Colon (tissue), 2 donors: Measurements from ENCODE around the gene CLCN2.

Source experiments
- FAIRE-seq: peaks from 2 replicates; lab custom pipeline; 2012; peaks lifted over from hg19 to GRCh38; lab: Jason Lieb, UNC
- donor health status: control.
- donor health status: control.

The CLCN2 gene

DNA sequence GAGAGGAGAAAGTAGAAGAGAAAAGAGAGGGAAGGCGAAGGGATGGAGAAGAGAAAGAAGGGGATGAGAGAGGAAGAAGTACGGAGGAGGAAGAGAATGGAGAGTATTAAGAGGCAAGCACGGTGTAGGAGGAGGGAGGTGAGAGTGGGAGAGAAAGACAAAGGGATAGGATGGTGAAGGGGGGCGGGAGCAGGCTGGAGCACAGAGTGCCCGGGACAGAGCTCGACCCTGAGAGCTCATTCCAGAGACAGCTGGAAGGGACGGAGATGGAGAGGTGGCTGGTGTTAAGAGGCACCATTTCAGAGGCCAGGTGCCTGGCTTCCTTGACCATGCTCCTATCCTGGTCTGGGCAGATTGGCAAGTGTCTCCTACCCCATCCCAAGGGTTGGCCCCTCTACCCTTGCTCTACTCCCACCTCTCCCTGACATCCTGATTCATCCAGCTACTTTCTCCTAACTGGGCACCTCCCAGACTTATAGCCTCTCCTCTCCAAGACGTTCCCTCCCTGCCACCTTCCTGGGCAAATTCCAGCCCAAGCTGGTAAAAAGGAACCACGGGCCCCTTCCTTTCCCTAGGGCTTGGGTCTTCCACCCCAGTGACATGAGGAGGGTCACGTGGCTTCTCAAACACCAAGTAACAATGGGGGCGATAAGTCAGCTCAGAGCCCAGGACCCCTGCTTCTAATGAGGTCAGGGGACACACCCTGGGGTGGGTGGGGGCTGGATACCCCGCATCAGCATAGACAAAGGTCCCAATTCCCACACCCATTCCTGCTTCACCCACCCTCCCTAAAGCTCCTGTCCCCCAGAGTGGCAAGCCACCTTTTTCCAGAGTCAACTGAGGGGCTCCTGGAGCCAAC, 1.1 kb downstream of the CLCN2 start:
- FAIRE-seq = no peak

DNA sequence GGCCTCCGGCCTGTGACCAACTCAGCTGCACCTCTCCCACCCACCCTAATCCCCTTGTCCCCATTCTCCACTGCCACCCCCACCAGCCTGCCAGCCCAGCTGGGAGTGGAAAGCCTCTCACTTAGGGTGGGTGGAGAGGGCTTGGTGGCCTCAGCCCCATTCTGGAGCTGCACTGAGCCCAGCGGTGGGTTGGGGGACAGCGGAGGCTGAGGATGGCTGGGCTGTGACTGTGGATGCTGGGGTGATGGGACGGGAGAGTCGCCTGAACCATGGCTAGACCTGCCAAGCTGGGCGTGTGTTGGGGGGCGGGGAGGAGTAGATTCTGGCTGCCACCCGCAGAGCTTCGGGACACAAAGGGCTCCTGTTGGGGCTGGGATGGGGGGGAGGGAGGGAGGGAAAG, 1.8 kb downstream of the CLCN2 start:
- no peak for FAIRE-seq

DNA sequence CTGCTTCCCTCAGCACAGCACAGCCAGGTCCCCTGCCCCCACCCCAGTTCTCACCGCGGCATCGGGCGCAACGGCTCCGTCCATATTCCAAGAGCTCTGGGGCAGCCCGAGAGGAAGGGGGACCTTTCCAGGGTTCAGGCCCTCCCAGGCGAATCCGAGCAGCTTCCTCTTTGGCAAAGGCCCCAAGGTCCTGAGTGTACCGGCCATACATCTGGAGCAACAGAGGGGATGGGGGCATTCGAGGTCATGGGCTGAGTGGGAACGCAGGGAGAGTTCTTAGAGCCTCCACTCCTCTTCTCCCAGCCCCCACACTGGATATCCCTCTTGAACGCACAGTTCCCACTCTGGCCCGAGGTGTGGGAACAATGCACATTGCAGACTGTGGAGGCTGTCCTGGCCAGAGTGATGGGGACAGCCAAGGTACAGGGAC, 2.5 kb downstream of the CLCN2 start:
- no peak for FAIRE-seq

DNA sequence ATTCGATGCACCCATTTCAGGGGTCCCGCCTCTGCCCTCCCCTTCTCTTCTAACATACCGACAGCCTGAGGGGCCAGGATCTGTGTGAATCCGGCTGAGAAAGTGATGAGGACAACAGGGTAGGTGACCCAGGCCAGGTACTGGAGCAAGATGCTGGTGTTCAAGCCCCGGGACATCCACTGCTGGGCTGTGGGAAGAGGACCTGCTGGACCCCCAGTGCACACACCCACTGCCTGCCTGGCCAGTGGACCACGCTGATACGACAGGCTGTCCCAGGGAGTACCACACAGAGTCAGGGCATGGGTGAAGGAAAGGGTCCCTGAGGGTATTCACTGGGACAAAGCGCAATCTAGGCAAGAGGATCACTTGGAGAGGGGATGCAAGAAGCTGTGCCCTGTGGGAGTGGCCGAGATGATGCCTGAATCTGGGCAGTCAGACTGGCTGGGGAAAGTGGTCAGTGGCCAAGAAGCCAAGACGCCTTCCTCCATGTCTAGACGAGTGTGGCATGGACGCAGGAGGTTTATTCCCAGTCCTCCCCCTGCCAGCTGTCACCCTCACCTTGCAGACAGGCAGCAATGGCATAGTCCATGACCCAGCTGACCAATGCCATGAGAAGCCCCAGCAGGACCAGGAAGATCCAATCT, 3.2 kb downstream of the CLCN2 start:
- FAIRE-seq = no peak

DNA sequence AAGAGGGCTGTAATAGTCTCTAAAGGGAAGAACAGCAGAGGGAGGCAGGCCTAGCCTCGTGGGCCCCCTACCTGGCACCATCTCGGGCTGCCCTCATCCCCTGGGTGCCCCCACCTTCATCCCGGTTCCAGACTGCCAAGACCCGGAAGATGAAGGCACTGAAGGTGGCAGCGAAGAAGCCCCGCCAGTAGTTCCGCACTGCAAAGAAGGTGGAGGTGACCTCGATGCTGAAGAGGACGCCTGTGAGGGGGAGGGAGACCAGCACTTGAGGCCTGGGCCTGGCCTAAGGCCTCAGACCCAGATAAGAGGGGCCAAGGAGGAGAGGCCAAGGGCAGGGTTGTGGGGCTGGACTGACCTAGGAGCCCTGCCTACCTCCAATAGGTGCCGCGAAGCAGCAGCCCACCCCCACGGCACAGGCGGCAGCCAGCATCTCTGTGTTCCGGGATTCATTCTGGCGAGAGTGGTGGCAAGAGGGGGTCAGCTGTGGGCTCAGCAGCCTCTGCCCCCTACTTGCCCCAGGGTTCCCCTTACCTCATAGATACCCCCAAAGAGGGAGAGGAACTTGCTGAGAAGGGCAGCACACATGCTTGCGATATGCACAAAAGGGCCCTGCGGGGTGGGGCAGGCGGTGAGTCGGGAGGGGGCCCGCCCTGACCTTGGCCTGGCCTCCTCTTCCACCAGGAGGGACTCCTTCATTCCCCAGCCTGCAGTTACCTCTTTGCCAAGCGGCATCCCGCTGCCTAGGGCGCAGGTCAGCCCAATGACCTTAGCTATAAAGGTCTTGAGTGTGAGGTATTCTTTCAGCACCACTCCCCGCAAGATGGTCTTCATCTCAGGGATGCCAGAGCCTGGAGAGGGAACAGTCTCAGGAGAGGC, 3.9 kb downstream of the CLCN2 start:
- no peak for FAIRE-seq

GRCh38 chr3:184355261-184356040, 6.0 kb downstream of the CLCN2 start:
- no peak for FAIRE-seq

- FAIRE-seq = no peak
Observed at GRCh38 chr3:184354754-184355153, 6.7 kb downstream of the CLCN2 start.

DNA sequence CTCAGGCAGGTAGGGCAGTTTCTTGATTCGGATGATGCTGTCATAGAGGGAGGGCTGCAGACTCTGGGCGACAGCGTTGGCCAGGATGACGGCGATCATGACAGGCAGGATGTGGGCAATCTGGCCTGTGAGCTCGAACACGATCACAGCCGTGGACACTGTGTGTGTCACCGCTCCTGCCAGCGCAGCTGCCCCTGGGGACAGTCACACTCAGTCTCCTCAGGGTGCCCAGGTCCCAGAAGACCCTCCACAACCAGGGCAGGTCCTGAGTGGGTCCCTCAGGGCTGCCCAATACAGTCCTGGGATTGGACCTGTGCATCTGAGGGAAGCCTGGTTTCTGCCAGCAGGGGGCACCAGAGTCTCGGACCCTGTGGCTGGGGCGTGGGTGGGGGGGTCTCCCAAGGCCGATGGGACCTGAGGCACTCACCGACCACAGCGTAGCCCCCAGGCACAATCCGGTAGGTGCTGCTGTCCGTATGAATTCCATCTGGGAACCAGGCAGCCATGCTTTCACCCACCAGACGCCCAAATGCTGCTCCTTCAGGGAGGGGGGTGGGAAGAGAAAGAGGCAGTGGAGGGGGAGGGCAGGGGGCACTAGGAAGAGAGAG, 7.2 kb downstream of the CLCN2 start:
- no peak for FAIRE-seq

DNA sequence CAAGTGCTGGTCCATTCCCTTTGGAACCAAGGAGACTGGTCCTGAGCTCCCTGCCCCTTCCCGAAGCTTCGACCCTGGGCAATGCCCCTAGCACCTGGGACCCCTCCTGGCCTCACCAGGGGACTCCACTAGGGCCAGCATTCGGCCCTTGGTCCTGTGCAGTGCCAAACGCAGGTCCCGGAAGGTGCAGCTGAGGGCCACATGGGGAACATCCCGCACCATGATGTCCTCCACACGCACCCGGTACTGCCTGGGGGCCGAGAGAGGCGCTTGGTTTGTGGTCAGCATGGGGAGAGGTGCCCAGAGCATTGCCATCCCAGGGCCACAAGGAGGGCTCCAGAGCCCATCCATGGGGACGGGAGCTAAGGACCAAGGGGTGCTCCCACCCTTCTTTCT, 7.9 kb downstream of the CLCN2 start:
- no peak for FAIRE-seq

- no peak for FAIRE-seq
Observed at GRCh38 chr3:184352897-184353545, 8.4 kb downstream of the CLCN2 start.

DNA sequence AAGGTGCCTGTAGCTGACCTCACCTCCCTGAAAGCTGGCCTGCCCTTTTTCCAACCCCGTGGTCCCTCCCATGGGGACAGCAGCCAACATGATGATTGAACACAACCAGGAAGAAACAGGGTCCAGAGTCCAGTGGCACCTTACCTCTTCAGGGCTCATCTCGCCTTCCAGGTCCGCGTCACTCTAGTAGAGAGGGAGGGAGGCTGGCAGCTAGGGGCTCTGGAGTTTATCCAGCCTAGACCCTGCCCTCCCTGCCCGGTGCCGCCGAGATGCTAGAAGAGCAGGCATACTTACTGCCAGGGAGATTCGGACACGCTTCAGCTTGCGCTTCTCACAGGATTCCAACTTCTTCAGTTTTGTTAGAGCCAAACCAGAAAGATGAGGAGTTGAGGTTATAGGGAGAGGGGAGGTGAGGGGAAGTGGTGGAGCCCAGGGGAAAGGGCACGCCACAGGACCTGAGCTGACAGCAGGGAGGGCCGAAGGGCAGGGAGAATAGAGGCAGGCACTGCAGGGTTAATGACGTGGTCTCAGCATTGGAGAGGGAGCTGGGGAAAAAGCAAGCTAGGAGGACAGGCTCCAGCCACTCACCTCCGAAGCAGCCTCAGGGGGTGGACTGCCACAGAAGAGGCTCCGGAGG, 9.1 kb downstream of the CLCN2 start:
- no peak for FAIRE-seq

- FAIRE-seq = no peak
Observed at GRCh38 chr3:184351511-184352148, 9.8 kb downstream of the CLCN2 start.

- no peak for FAIRE-seq
Observed at GRCh38 chr3:184350618-184351017, 10.8 kb downstream of the CLCN2 start.

GRCh38 chr3:184349563-184350470, 11.6 kb downstream of the CLCN2 start:
- FAIRE-seq = no peak

GRCh38 chr3:184348057-184348382, 13.4 kb downstream of the CLCN2 start:
- FAIRE-seq = no peak

DNA sequence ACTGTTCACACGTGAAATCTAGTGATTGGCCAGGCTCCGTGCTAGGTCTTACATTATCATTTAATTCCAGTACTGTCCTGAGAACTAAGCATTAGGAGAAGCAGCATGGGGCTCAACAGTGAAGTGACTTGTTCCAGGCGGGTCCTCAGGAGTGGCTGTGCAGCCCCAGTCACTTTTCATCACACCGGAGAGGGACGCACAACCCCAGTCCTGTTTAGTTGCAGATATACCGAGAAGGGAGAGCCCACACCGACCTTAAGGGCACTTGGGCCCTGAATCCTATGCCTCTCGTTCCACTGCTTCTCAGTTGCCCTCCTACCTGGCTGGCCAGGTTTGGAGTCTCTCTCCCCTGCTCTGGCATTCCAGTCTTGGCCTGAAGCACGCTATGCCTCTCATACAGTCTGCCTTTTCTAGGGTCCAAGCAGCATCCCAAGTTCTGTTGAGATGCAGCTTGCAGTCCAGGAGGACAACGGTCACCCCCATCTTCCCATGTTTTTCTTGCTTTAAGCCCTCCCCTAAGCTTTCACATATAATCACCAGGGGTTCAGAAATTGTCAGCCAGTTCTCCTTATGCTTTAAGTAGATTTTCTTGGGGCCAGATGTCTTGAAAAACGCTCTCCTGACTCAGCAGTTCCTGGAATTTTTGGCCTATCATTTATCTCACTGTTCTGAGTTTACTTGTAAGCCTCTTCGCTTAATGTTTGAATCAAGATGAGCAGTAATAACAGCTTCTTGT, 13.9 kb downstream of the CLCN2 start:
- no peak for FAIRE-seq

DNA sequence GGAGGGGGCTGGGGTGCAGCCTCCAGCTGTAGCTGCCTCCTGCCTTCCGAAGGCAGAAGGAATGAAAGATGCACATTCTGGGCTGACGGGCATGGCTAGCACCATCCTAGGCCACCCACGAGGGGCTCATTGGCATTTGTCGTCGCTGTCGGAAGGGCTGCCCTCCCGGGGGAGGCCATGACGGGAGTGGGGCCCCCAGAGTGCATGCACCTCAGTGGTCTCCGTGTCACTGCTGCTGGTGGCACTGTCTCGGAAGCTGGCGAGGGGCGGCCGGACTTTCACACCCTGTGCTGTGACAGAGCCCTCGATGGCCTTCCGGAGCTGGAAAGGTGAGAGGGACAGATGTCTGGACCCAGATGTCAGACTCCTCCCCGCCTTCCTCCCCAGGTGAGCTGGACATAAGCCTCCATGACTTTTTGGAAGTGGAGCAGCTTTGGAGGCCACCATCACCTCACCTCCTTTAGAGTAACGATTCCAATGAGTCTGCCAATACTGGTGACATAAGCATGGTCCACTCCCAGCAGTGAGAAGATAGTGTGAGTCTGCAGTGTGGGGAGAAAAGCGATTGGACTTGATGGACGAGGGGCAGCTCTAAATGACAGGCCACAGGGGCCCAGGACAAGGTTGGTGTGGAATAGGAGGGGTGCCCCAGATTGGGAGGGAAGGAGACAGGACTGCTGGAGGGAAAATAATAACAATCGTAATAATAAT, 14.8 kb downstream of the CLCN2 start:
- FAIRE-seq = no peak
